ENCODE measurements around the gene TMEM30A.

- no peak for TF ChIP-seq CTCF (IDR thresholded peaks at IDR 0.05)
- TF ChIP-seq POLR2AphosphoS5 (IDR thresholded peaks at IDR 0.05), result no peak
- TF ChIP-seq EP300 (IDR thresholded peaks at IDR 0.05), result no peak
- no peak for TF ChIP-seq POLR2A (IDR thresholded peaks at IDR 0.05; ENCODE audit: low read depth)
Measured at GRCh38 chr6:75318900-75319299, 34.3 kb upstream of the TMEM30A start.
